IMR-90 (cell line): Measurements from ENCODE around the gene GNAZ. TPM values are rescaled to one million over a fixed set of nuclear protein-coding genes. Genes with fewer than 3 reads are reported as not detected.

Experiments used
- ATAC-seq: fragments of 200-7000 bp; cut with Tn5 transposase; 2 replicates; pipeline ENCODE4 v1.9.1; 2020; ENCODE audit warnings: low read depth, mild to moderate bottlenecking, moderate library complexity
- BruUV-seq: library from RNA; stranded (reverse); fragments of 400-500 nt; replicated peaks from 2 replicates; lab custom pipeline; 2021; lab: Mats Ljungman, UMichigan
- CTCF ChIA-PET: fragments of 300-600 bp; formaldehyde crosslinking; extraction: SDS; loops from one replicate; lab custom pipeline; 2021; ENCODE audit warnings: antibody characterized with exemption; lab: Yijun Ruan, JAX
- POLR2A ChIA-PET: fragments of 300-600 bp; sonication (Branson Sonifier 250); formaldehyde crosslinking; loops from one replicate; lab custom pipeline; 2022; ENCODE audit warnings: antibody characterized with exemption; ENCODE audit not compliant: unreplicated experiment; lab: Charles Lee
- DNase-seq: peaks from one replicate; pipeline ENCODE4 v3.0.0; 2013
- H2AFZ ChIP-seq: replicated peaks from 2 replicates; pipeline ENCODE3; 2013; ENCODE audit warnings: low read length, mild to moderate bottlenecking; ENCODE audit not compliant: poor library complexity
- H2AK5ac ChIP-seq: 2 replicates; pipeline ENCODE4 v1.6.1; 2013; ENCODE audit warnings: low read depth, low read length, inconsistent platforms
- H2AK9ac ChIP-seq: replicated peaks from 2 replicates; pipeline ENCODE3; 2013; ENCODE audit warnings: mild to moderate bottlenecking, low read depth, low read length, moderate library complexity; ENCODE audit not compliant: poor library complexity
- H2BK120ac ChIP-seq: 2 replicates; pipeline ENCODE4 v1.6.1; 2013; ENCODE audit warnings: low read depth, low read length, inconsistent platforms
- H2BK15ac ChIP-seq: 3 replicates; pipeline ENCODE4 v1.6.1; 2013; ENCODE audit warnings: low read depth, low read length, inconsistent platforms
- H2BK20ac ChIP-seq: 2 replicates; pipeline ENCODE4 v1.6.1; 2013; ENCODE audit warnings: low read depth, mild to moderate bottlenecking, inconsistent platforms, low read length, moderate library complexity
- H2BK5ac ChIP-seq: 2 replicates; pipeline ENCODE4 v1.6.1; 2013; ENCODE audit warnings: mild to moderate bottlenecking, low read depth, low read length, inconsistent platforms; ENCODE audit not compliant: poor library complexity, severe bottlenecking
- H3K14ac ChIP-seq: replicated peaks from 2 replicates; pipeline ENCODE4 v1.6.1; 2013; ENCODE audit warnings: low read depth, low read length, inconsistent platforms
- H3K18ac ChIP-seq: 2 replicates; pipeline ENCODE4 v1.6.1; 2013; ENCODE audit warnings: low read depth, low read length, control low read depth
- H3K23ac ChIP-seq: 2 replicates; pipeline ENCODE4 v1.6.1; 2013; ENCODE audit warnings: low read depth, low read length, inconsistent platforms
- H3K27ac ChIP-seq: 2 replicates; pipeline ENCODE4 v1.5.1; 2013; ENCODE audit warnings: mild to moderate bottlenecking, control low read depth, low read length; ENCODE audit not compliant: insufficient read depth
- H3K27me3 ChIP-seq: 2 replicates; pipeline ENCODE4 v1.6.1; 2013; ENCODE audit warnings: low read length; ENCODE audit not compliant: control insufficient read depth, insufficient read depth
- H3K36me3 ChIP-seq: 2 replicates; pipeline ENCODE4 v1.6.1; 2013; ENCODE audit warnings: low read length, mixed read lengths; ENCODE audit not compliant: control insufficient read depth, insufficient read depth
- H3K4ac ChIP-seq: 2 replicates; pipeline ENCODE4 v1.6.1; 2013; ENCODE audit warnings: low read depth, low read length, inconsistent platforms
- H3K4me1 ChIP-seq: 2 replicates; pipeline ENCODE4 v1.6.1; 2013; ENCODE audit warnings: low read length, mixed read lengths; ENCODE audit not compliant: control insufficient read depth, insufficient read depth
- H3K4me2 ChIP-seq: 2 replicates; pipeline ENCODE4 v1.6.1; 2013; ENCODE audit warnings: low read depth, mild to moderate bottlenecking, control low read depth, low read length, moderate library complexity
- H3K4me3 ChIP-seq: 2 replicates; pipeline ENCODE4 v1.5.1; 2013; ENCODE audit warnings: low read depth, mild to moderate bottlenecking, control low read depth, low read length, moderate library complexity; ENCODE audit not compliant: insufficient read depth
- H3K56ac ChIP-seq: 2 replicates; pipeline ENCODE4 v1.6.1; 2013; ENCODE audit warnings: low read length, inconsistent platforms; ENCODE audit not compliant: insufficient read depth; ENCODE audit errors: extremely low read depth
- H3K79me1 ChIP-seq, 2 experiments: 2 replicates each; pipeline ENCODE4 v1.6.1; 2013; ENCODE audit warnings: low read length in 2 of 2, inconsistent platforms in 1 of 2, low read depth in 1 of 2
- H3K9ac ChIP-seq: 2 replicates; pipeline ENCODE4 v1.6.1; 2013; ENCODE audit warnings: low read depth, low read length, control low read depth
- H3K9me1 ChIP-seq: 2 replicates; pipeline ENCODE4 v1.6.1; 2013; ENCODE audit warnings: low read length, inconsistent platforms; ENCODE audit not compliant: insufficient read depth
- H3K9me3 ChIP-seq: 2 replicates; pipeline ENCODE4 v1.6.1; 2013; ENCODE audit warnings: low read length; ENCODE audit not compliant: control insufficient read depth, insufficient read depth
- H4K20me1 ChIP-seq: 2 replicates; pipeline ENCODE4 v1.6.1; 2013; ENCODE audit warnings: low read length, inconsistent platforms; ENCODE audit not compliant: insufficient read depth
- H4K5ac ChIP-seq: 2 replicates; pipeline ENCODE4 v1.6.1; 2013; ENCODE audit warnings: mild to moderate bottlenecking, low read depth, low read length, control low read depth
- H4K8ac ChIP-seq, 2 experiments: 2 replicates each; pipeline ENCODE4 v1.6.1; 2013; ENCODE audit warnings: low read depth in 2 of 2, low read length in 2 of 2, control low read depth in 1 of 2, inconsistent platforms in 1 of 2
- H4K91ac ChIP-seq: 2 replicates; pipeline ENCODE4 v1.6.1; 2013; ENCODE audit warnings: low read depth, low read length, inconsistent platforms; ENCODE audit not compliant: insufficient read depth
- BHLHE40 ChIP-seq: fragments of 150-350 bp; IDR thresholded peaks from 2 replicates; pipeline ENCODE4 v1.6.1; 2016; ENCODE audit warnings: mild to moderate bottlenecking, low read depth, low read length
- CEBPB ChIP-seq: IDR thresholded peaks from 2 replicates; pipeline ENCODE4 v1.6.1; 2012; ENCODE audit warnings: low read depth, low read length, improper control_type of control experiment
- CHD1 ChIP-seq: IDR thresholded peaks from 2 replicates; pipeline ENCODE4 v1.6.1; 2012; ENCODE audit warnings: low read depth, low read length, improper control_type of control experiment
- FOS ChIP-seq: fragments of 150-350 bp; IDR thresholded peaks from 2 replicates; pipeline ENCODE4 v1.6.1; 2016; ENCODE audit warnings: low read depth, low read length
- MAZ ChIP-seq: IDR thresholded peaks from 2 replicates; pipeline ENCODE4 v1.6.1; 2012; ENCODE audit warnings: low read depth, mild to moderate bottlenecking, low read length, improper control_type of control experiment, moderate library complexity, borderline replicate concordance
- MXI1 ChIP-seq: IDR thresholded peaks from 2 replicates; pipeline ENCODE4 v1.6.1; 2012; ENCODE audit warnings: low read depth, mild to moderate bottlenecking, low read length, moderate library complexity, borderline replicate concordance
- NFE2L2 ChIP-seq: fragments of 150-350 bp; IDR thresholded peaks from 2 replicates; pipeline ENCODE4 v1.6.1; 2016; ENCODE audit warnings: low read depth, mild to moderate bottlenecking, low read length
- RAD21 ChIP-seq: IDR thresholded peaks from 2 replicates; pipeline ENCODE4 v1.6.1; 2012; ENCODE audit warnings: low read length, improper control_type of control experiment
- RCOR1 ChIP-seq: IDR thresholded peaks from 2 replicates; pipeline ENCODE4 v1.6.1; 2012; ENCODE audit warnings: mild to moderate bottlenecking, low read length, improper control_type of control experiment; ENCODE audit not compliant: insufficient replicate concordance
- SMC3 ChIP-seq: fragments of 150-350 bp; IDR thresholded peaks from 2 replicates; pipeline ENCODE4 v1.6.1; 2016; ENCODE audit warnings: low read depth, mild to moderate bottlenecking, antibody characterized with exemption, low read length, moderate library complexity
- WGBS, 2 experiments: methylation state at CpG; one replicate each; pipeline versions ENCODE4 v1.1.5 to v1.1.7; 2013; ENCODE audit warnings: missing lambda C conversion rate in 2 of 2; ENCODE audit not compliant: insufficient read length in 1 of 2; ENCODE audit errors: extremely low coverage in 2 of 2; 5-methylcytosine and 5-hydroxymethylcytosine counted together
- dilution Hi-C: fragments of 300-500 bp; cut with HindIII; formaldehyde crosslinking; loops from one replicate; pipeline ENCODE4 v1.14.3; 2018; ENCODE audit warnings: low sequenced_read_pairs; ENCODE audit not compliant: unreplicated experiment
- in situ Hi-C: fragments of 300-500 bp; cut with MboI; formaldehyde crosslinking; loops from 3 replicates; pipeline ENCODE4 v1.14.3; 2019; ENCODE audit warnings: low sequenced_read_pairs, inconsistent platforms, mixed read lengths
- intact Hi-C: fragments of 100-400 bp; cut with micrococcal nuclease; formaldehyde crosslinking; loops from 2 replicates; pipeline ENCODE4 v1.10.0; 2022
- polyA plus RNA-seq, 3 experiments: library from polyadenylated mRNA; depleted of rRNA; stranded (reverse); fragments of >200 nt; gene quantifications; 2 replicates each; pipeline ENCODE4 v1.2.3, GENCODE V29; 2012; ENCODE audit warnings: low replicate concordance in 1 of 3
- total RNA-seq: library from RNA; depleted of rRNA; stranded (reverse); fragments of >200 nt; gene quantifications from 2 replicates; pipeline ENCODE4 v1.2.3, GENCODE V29; 2012
- TF ChIP-seq, protein P1 (sequence below): conservative IDR thresholded peaks from 2 replicates; pipeline ENCODE4 v1.5.1; 2012; ENCODE audit warnings: mild to moderate bottlenecking, low read depth, low read length, improper control_type of control experiment
- TF ChIP-seq, protein P2 (sequence below): fragments of 150-350 bp; IDR thresholded peaks from 2 replicates; pipeline ENCODE4 v1.6.1; 2017; ENCODE audit warnings: mild to moderate bottlenecking, antibody characterized with exemption, low read length, low read depth
- TF ChIP-seq, protein P3 (sequence below): fragments of 150-350 bp; IDR thresholded peaks from 2 replicates; pipeline ENCODE4 v1.6.1; 2016; ENCODE audit warnings: low read depth, mild to moderate bottlenecking, low read length, moderate library complexity, borderline replicate concordance

Gene GNAZ
- total and polyA plus RNA-seq, 2 of the 4 experiments (the other 2 are of a cell fraction), result 1.5 to 2.5 TPM

DNA sequence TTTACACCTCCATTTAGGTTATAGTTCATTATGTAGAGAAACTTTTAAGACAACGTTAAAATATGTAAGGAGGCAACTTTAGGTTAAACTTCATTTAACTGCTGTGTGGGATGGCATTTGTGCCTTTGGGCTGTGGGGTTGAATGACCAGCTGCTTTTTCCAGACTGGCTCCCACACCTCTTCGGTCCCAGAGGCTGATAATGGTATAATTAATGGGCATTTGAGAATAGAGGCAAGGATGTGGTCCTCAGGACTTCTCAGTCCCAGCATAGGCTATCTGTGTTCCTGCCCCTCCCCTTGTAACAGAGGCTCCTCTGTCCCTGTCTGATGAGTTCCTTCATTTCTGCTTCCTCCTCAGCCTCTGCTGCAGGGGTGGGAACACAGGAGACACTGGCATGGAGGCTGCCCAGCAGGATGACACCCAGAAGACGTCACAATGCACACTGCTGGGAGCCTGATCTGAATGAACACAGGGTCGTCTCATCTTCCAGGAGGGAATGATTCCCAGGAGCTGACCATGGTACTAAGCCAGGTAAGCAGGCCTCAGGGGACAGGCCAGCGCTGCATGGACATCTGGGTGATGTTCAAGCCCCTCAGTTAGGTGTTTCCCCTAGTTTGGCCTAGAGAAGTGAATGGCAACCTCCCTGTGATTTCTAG lies 17.1 kb upstream of the GNAZ start:
- Histone ChIP-seq H2BK120ac (no peak overlapping the region), H4K8ac (no peak overlapping the region), H3K27ac (no peak overlapping the region), H3K27me3 (no peaks in the 10 kb centered on the region; the same call in none of the 2 replicates), H3K9me1 (no peaks in the 10 kb centered on the region), H3K79me1 (no peaks in the 10 kb centered on the region), H3K4me2 (no peak overlapping the region), H3K56ac (no peak overlapping the region), H3K14ac (no peak overlapping the region), H2AK5ac (no peak overlapping the region), H3K23ac (no peak overlapping the region), H4K20me1 (no peaks in the 10 kb centered on the region), H2BK5ac (no peak overlapping the region), H4K5ac (no peak overlapping the region), H2AFZ (no peak overlapping the region), H2BK15ac (no peak overlapping the region), H3K4me3 (no peak overlapping the region), H3K4ac (no peak overlapping the region), H3K9me3 (no peaks in the 10 kb centered on the region), H3K18ac (no peak overlapping the region), H4K91ac (no peak overlapping the region), H2AK9ac (no peak overlapping the region), H2BK20ac (no peak overlapping the region), H3K36me3 (no peaks in the 10 kb centered on the region), H3K9ac (no peak overlapping the region), H3K4me1 (no peaks in the 10 kb centered on the region)
- in situ Hi-C loops (no loop called here), dilution Hi-C loops (no loop called here), intact Hi-C loops (no loop called here)
- no peak for DNase-seq
- ATAC-seq, result no peak
- WGBS, 2 experiments, result 0% methylated on average over 1 of the region's 5 CpGs; no CpG with 5 or more reads in 1 of the 2 experiments
- POLR2A ChIA-PET, result no interaction called here
- BruUV-seq, result no TSS peak
- CTCF ChIA-PET, result no interaction called here
- TF ChIP-seq SMC3, result no peak
- TF ChIP-seq, protein P1, sequence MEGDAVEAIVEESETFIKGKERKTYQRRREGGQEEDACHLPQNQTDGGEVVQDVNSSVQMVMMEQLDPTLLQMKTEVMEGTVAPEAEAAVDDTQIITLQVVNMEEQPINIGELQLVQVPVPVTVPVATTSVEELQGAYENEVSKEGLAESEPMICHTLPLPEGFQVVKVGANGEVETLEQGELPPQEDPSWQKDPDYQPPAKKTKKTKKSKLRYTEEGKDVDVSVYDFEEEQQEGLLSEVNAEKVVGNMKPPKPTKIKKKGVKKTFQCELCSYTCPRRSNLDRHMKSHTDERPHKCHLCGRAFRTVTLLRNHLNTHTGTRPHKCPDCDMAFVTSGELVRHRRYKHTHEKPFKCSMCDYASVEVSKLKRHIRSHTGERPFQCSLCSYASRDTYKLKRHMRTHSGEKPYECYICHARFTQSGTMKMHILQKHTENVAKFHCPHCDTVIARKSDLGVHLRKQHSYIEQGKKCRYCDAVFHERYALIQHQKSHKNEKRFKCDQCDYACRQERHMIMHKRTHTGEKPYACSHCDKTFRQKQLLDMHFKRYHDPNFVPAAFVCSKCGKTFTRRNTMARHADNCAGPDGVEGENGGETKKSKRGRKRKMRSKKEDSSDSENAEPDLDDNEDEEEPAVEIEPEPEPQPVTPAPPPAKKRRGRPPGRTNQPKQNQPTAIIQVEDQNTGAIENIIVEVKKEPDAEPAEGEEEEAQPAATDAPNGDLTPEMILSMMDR, result no peak
- TF ChIP-seq RAD21, result no peak
- no peak for TF ChIP-seq MXI1
- TF ChIP-seq NFE2L2, result no peak
- TF ChIP-seq, protein P2, sequence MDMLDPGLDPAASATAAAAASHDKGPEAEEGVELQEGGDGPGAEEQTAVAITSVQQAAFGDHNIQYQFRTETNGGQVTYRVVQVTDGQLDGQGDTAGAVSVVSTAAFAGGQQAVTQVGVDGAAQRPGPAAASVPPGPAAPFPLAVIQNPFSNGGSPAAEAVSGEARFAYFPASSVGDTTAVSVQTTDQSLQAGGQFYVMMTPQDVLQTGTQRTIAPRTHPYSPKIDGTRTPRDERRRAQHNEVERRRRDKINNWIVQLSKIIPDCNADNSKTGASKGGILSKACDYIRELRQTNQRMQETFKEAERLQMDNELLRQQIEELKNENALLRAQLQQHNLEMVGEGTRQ, result no peak
- no peak for TF ChIP-seq RCOR1
- TF ChIP-seq, protein P3, sequence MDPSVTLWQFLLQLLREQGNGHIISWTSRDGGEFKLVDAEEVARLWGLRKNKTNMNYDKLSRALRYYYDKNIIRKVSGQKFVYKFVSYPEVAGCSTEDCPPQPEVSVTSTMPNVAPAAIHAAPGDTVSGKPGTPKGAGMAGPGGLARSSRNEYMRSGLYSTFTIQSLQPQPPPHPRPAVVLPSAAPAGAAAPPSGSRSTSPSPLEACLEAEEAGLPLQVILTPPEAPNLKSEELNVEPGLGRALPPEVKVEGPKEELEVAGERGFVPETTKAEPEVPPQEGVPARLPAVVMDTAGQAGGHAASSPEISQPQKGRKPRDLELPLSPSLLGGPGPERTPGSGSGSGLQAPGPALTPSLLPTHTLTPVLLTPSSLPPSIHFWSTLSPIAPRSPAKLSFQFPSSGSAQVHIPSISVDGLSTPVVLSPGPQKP, result no peak
- no peak for TF ChIP-seq FOS
- no peak for TF ChIP-seq CEBPB
- TF ChIP-seq BHLHE40, result no peak
- TF ChIP-seq CHD1, result no peak
- no peak for TF ChIP-seq MAZ
